GM23338 (cell line): ENCODE measurements around the gene ZNF480. TPM values are rescaled to one million over a fixed set of nuclear protein-coding genes. Genes with fewer than 3 reads are reported as not detected.
"Not testable (repeated sequence)": the region's sequence is repeated elsewhere in the genome, so short reads cannot be mapped to it uniquely, and the experiment has no call there.

Experiments
- ATAC-seq: fragments of 200-7000 bp; cut with Tn5 transposase; 3 replicates; pipeline ENCODE4 v1.9.1; 2020
- DNase-seq: peaks from one replicate; pipeline ENCODE4 v3.0.0-alpha.2; 2015; ENCODE audit warnings: low spot score
- H2AFZ ChIP-seq: fragments of 200-600 bp; sonication (generic); 2 replicates; pipeline ENCODE4 v1.8.0; 2016; ENCODE audit warnings: antibody characterized with exemption, mild to moderate bottlenecking, moderate library complexity
- H3F3A ChIP-seq: fragments of 200-600 bp; sonication (generic); replicated peaks from 2 replicates; pipeline ENCODE4 v1.8.0; 2017; ENCODE audit warnings: antibody characterized with exemption, mixed run types, low read depth
- H3K27ac ChIP-seq: fragments of 200-600 bp; sonication (generic); 2 replicates; pipeline ENCODE4 v1.6.1; 2016; ENCODE audit warnings: low read depth
- H3K27me3 ChIP-seq: fragments of 200-600 bp; sonication (generic); 2 replicates; pipeline ENCODE4 v1.8.0; 2016; ENCODE audit warnings: mild to moderate bottlenecking, mixed run types, moderate library complexity; ENCODE audit not compliant: insufficient read depth
- H3K36me3 ChIP-seq: fragments of 200-600 bp; sonication (generic); 2 replicates; pipeline ENCODE4 v1.8.0; 2016; ENCODE audit warnings: mild to moderate bottlenecking; ENCODE audit not compliant: insufficient read depth
- H3K4me1 ChIP-seq: fragments of 200-600 bp; sonication (generic); 2 replicates; pipeline ENCODE4 v1.8.0; 2016; ENCODE audit warnings: mild to moderate bottlenecking, moderate library complexity; ENCODE audit not compliant: insufficient read depth
- H3K4me2 ChIP-seq: fragments of 200-600 bp; sonication (generic); 2 replicates; pipeline ENCODE4 v1.7.1; 2017; ENCODE audit warnings: mixed run types
- H3K4me3 ChIP-seq: fragments of 200-600 bp; sonication (generic); 2 replicates; pipeline ENCODE4 v1.6.1; 2016; ENCODE audit warnings: mixed run types
- H3K79me2 ChIP-seq: fragments of 200-600 bp; sonication (generic); replicated peaks from 2 replicates; pipeline ENCODE4 v1.8.0; 2017; ENCODE audit warnings: mild to moderate bottlenecking; ENCODE audit not compliant: insufficient read depth
- H3K9me2 ChIP-seq: fragments of 200-600 bp; sonication (generic); 2 replicates; pipeline ENCODE4 v1.8.0; 2017; ENCODE audit not compliant: insufficient read depth
- H4K20me1 ChIP-seq: fragments of 200-600 bp; sonication (generic); replicated peaks from 2 replicates; pipeline ENCODE4 v1.8.0; 2017; ENCODE audit warnings: mild to moderate bottlenecking; ENCODE audit not compliant: insufficient read depth
- H3K27ac Mint-ChIP-seq: 2 replicates; pipeline ENCODE4 v1.8.0; 2020; ENCODE audit warnings: inconsistent platforms, mild to moderate bottlenecking, moderate library complexity, mixed read lengths
- H3K27me3 Mint-ChIP-seq: 3 replicates; pipeline ENCODE4 v1.8.0; 2022; ENCODE audit warnings: low read depth, mild to moderate bottlenecking, moderate library complexity, mixed read lengths, inconsistent platforms; ENCODE audit not compliant: insufficient read depth, poor library complexity
- H3K36me3 Mint-ChIP-seq: 3 replicates; pipeline ENCODE4 v1.8.0; 2021; ENCODE audit warnings: low read depth, mild to moderate bottlenecking, inconsistent platforms, moderate library complexity, mixed read lengths
- H3K4me1 Mint-ChIP-seq: 3 replicates; pipeline ENCODE4 v1.8.0; 2020; ENCODE audit warnings: mild to moderate bottlenecking, inconsistent platforms, mixed read lengths
- H3K4me3 Mint-ChIP-seq: 3 replicates; pipeline ENCODE4 v1.8.0; 2021; ENCODE audit warnings: moderate library complexity, mild to moderate bottlenecking, inconsistent platforms, mixed read lengths
- H3K9me3 Mint-ChIP-seq: 3 replicates; pipeline ENCODE4 v1.8.0; 2020; ENCODE audit warnings: moderate library complexity, mild to moderate bottlenecking, inconsistent platforms, mixed read lengths
- JUNB ChIP-seq: IDR thresholded peaks from one replicate; pipeline ENCODE4 v1.6.1; 2016; ENCODE audit warnings: antibody characterized with exemption; ENCODE audit not compliant: unreplicated experiment
- NANOG ChIP-seq: IDR thresholded peaks from 2 replicates; pipeline ENCODE4 v1.6.1; 2016; ENCODE audit warnings: antibody characterized with exemption, borderline replicate concordance
- POLR2AphosphoS5 ChIP-seq: IDR thresholded peaks from 2 replicates; pipeline ENCODE4 v1.6.1; 2016; ENCODE audit warnings: antibody characterized with exemption, low read depth
- ZNF114 ChIP-seq: fragments of 250-450 bp; sonication (Bioruptor Pico); IDR thresholded peaks from 2 replicates; pipeline ENCODE4 v1.5.0; 2020; ENCODE audit warnings: mild to moderate bottlenecking, moderate library complexity
- ZNF462 ChIP-seq: fragments of 250-450 bp; sonication (Bioruptor Pico); IDR thresholded peaks from 2 replicates; pipeline ENCODE4 v1.5.0; 2020; ENCODE audit warnings: mild to moderate bottlenecking, moderate library complexity
- polyA plus RNA-seq: library from polyadenylated mRNA; unstranded; fragments of >200 nt; fragmentation: Nextera tagmentation; extraction: Ambion mirVana; gene quantifications from 2 replicates; pipeline ENCODE4 v1.2.1, GENCODE V29; 2016
- total RNA-seq: library from RNA; depleted of rRNA; stranded (reverse); fragments of >200 nt; shearing (Covaris generic); gene quantifications from 2 replicates; pipeline ENCODE4 v1.2.3, GENCODE V29; 2014
- TF ChIP-seq, protein P1 (sequence below): IDR thresholded peaks from 2 replicates; pipeline ENCODE4 v1.6.1; 2016; ENCODE audit warnings: antibody characterized with exemption

The ZNF480 gene
- total and polyA plus RNA-seq, 2 experiments from 2014 or later, result 34.1 to 37.9 TPM

- TF ChIP-seq ZNF462 (CRISPR knock-in tag) (no peak), ZNF114 (CRISPR knock-in tag) (no peak), NANOG (no peak), JUNB (no peak), POLR2AphosphoS5 (no peak)
- TF ChIP-seq, protein P1, sequence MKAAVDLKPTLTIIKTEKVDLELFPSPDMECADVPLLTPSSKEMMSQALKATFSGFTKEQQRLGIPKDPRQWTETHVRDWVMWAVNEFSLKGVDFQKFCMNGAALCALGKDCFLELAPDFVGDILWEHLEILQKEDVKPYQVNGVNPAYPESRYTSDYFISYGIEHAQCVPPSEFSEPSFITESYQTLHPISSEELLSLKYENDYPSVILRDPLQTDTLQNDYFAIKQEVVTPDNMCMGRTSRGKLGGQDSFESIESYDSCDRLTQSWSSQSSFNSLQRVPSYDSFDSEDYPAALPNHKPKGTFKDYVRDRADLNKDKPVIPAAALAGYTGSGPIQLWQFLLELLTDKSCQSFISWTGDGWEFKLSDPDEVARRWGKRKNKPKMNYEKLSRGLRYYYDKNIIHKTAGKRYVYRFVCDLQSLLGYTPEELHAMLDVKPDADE, result no peak
Observed at GRCh38 chr19:52336791-52337381, 39.9 kb downstream of the ZNF480 start (continued).

- H3K4me2 ChIP-seq, ATAC-seq, H3K4me3 Mint-ChIP-seq, H3K79me2 ChIP-seq, H3F3A ChIP-seq, H3K27ac Mint-ChIP-seq, H2AFZ ChIP-seq, H4K20me1 ChIP-seq, H3K4me1 Mint-ChIP-seq, H3K4me3 ChIP-seq, H3K36me3 ChIP-seq, H3K27ac ChIP-seq, DNase-seq, H3K27me3 ChIP-seq, H3K9me2 ChIP-seq, H3K4me1 ChIP-seq: not testable (repeated sequence)
- peaks cover 17% of the 10 kb centered on the region for H3K9me3 Mint-ChIP-seq
- peaks cover 16% of the 10 kb centered on the region for H3K27me3 Mint-ChIP-seq
- H3K36me3 Mint-ChIP-seq, result peaks cover 14% of the 10 kb centered on the region
Observed at GRCh38 chr19:52339022-52339421, 42.1 kb downstream of the ZNF480 start.
